ENCODE measurements around the gene NFIB. TPM values are rescaled to one million over a fixed set of nuclear protein-coding genes. Genes with fewer than 3 reads are reported as not detected.

Gene NFIB
- total RNA-seq, 1 donor from 2014 or later: 76.4 TPM

- Mint-ChIP-seq H3K27ac (no peak overlapping the region), H3K27me3 (no peaks in the 10 kb centered on the region), H3K4me3 (no peak overlapping the region), H3K36me3 (peaks cover 29% of the 10 kb centered on the region), H3K9me3 (peaks cover 4% of the 10 kb centered on the region), H3K4me1 (ENCODE audit: unreplicated experiment) (peaks cover 17% of the 10 kb centered on the region)
- DNase-seq (ENCODE audit: extremely low spot score, unreplicated experiment): no peak
- TF ChIP-seq, protein P1, sequence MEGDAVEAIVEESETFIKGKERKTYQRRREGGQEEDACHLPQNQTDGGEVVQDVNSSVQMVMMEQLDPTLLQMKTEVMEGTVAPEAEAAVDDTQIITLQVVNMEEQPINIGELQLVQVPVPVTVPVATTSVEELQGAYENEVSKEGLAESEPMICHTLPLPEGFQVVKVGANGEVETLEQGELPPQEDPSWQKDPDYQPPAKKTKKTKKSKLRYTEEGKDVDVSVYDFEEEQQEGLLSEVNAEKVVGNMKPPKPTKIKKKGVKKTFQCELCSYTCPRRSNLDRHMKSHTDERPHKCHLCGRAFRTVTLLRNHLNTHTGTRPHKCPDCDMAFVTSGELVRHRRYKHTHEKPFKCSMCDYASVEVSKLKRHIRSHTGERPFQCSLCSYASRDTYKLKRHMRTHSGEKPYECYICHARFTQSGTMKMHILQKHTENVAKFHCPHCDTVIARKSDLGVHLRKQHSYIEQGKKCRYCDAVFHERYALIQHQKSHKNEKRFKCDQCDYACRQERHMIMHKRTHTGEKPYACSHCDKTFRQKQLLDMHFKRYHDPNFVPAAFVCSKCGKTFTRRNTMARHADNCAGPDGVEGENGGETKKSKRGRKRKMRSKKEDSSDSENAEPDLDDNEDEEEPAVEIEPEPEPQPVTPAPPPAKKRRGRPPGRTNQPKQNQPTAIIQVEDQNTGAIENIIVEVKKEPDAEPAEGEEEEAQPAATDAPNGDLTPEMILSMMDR (conservative IDR thresholded peaks at IDR 0.05): no peak
These were observed 90.9 kb downstream of the NFIB start for GRCh38 chr9:14223081-14223480.

GRCh38 chr9:14222149-14222835, 91.6 kb downstream of the NFIB start:
- peaks cover 4% of the 10 kb centered on the region for H3K9me3 Mint-ChIP-seq
- H3K4me3 Mint-ChIP-seq: no peak overlapping the region
- peaks cover 32% of the 10 kb centered on the region for H3K36me3 Mint-ChIP-seq
- no peaks in the 10 kb centered on the region for H3K27me3 Mint-ChIP-seq
- TF ChIP-seq, protein P1 (conservative IDR thresholded peaks at IDR 0.05): no peak
- no peak overlapping the region for H3K27ac Mint-ChIP-seq
- H3K4me1 Mint-ChIP-seq (ENCODE audit: unreplicated experiment): peaks cover 17% of the 10 kb centered on the region
- no peak for DNase-seq (ENCODE audit: extremely low spot score, unreplicated experiment)

- Mint-ChIP-seq H3K27ac (peak overlapping the region; percentile 29), H3K36me3 (peaks cover 32% of the 10 kb centered on the region), H3K27me3 (no peaks in the 10 kb centered on the region), H3K4me1 (ENCODE audit: unreplicated experiment) (peaks cover 17% of the 10 kb centered on the region), H3K4me3 (no peak overlapping the region), H3K9me3 (peaks cover 4% of the 10 kb centered on the region)
- no peak for DNase-seq (ENCODE audit: extremely low spot score, unreplicated experiment)
- TF ChIP-seq, protein P1 (conservative IDR thresholded peaks at IDR 0.05): no peak
These were observed 92.4 kb downstream of the NFIB start for GRCh38 chr9:14221558-14221957.

DNA sequence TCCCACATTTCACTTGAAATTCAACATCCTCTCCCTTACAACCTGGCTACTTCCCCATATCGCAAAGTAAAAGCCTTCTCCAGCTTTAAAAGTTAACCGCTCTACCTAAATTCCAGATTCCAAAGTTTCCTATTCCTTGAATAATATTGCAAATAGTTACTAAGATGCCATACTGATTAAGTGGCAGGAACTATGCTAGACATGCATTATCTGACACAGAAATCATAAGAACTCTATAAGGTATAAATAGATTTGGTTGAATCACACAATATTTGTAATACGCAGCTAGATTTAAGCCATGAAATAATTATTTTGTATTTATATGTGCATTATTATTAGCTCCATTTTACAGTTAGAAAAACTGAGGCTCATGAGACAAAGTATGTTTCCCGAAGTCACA, 92.8 kb downstream of the NFIB start:
- no peaks in the 10 kb centered on the region for H3K27me3 Mint-ChIP-seq
- H3K4me3 Mint-ChIP-seq: no peak overlapping the region
- H3K9me3 Mint-ChIP-seq: peaks cover 4% of the 10 kb centered on the region
- TF ChIP-seq, protein P1 (conservative IDR thresholded peaks at IDR 0.05): no peak
- no peak overlapping the region for H3K27ac Mint-ChIP-seq
- no peak for DNase-seq (ENCODE audit: extremely low spot score, unreplicated experiment)
- H3K36me3 Mint-ChIP-seq: peaks cover 32% of the 10 kb centered on the region
- H3K4me1 Mint-ChIP-seq (ENCODE audit: unreplicated experiment): peaks cover 17% of the 10 kb centered on the region

DNA sequence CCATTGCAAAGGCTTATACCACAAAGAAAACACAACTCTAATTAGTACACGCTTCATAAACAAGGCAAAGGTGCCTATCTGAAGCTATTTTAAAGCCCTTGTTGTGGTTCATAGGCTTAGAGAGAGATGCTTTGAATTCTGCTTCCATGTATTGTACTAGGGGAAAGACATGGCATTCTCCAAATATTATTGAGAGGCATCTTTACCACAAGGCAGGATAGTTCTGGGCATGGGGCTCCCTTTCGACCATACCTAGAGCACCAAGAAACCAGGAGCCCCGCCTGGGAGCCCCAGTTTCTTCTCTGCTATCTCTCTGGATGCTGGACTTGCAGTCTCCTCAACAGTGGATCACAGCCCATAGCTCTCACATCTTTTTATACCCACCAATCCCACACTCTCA, 93.7 kb downstream of the NFIB start:
- TF ChIP-seq, protein P1 (conservative IDR thresholded peaks at IDR 0.05): no peak
- Mint-ChIP-seq H3K4me3 (no peak overlapping the region), H3K27me3 (no peaks in the 10 kb centered on the region), H3K36me3 (peaks cover 32% of the 10 kb centered on the region), H3K9me3 (peaks cover 4% of the 10 kb centered on the region), H3K4me1 (ENCODE audit: unreplicated experiment) (peaks cover 17% of the 10 kb centered on the region), H3K27ac (no peak overlapping the region)
- DNase-seq (ENCODE audit: extremely low spot score, unreplicated experiment): no peak
